GM18873 (cell line): ENCODE results near the gene ZMPSTE24.
"Not testable (repeated sequence)": the region's sequence is repeated elsewhere in the genome, so short reads cannot be mapped to it uniquely, and the experiment has no call there.

Experiments
- ATAC-seq: cut with Tn5 transposase; IDR thresholded peaks from one replicate; pipeline ENCODE4 v1.9.1; 2021; ENCODE audit warnings: mild to moderate bottlenecking, moderate library complexity, moderate number of reproducible peaks; ENCODE audit not compliant: unreplicated experiment, low FRiP score

ZMPSTE24 gene

DNA sequence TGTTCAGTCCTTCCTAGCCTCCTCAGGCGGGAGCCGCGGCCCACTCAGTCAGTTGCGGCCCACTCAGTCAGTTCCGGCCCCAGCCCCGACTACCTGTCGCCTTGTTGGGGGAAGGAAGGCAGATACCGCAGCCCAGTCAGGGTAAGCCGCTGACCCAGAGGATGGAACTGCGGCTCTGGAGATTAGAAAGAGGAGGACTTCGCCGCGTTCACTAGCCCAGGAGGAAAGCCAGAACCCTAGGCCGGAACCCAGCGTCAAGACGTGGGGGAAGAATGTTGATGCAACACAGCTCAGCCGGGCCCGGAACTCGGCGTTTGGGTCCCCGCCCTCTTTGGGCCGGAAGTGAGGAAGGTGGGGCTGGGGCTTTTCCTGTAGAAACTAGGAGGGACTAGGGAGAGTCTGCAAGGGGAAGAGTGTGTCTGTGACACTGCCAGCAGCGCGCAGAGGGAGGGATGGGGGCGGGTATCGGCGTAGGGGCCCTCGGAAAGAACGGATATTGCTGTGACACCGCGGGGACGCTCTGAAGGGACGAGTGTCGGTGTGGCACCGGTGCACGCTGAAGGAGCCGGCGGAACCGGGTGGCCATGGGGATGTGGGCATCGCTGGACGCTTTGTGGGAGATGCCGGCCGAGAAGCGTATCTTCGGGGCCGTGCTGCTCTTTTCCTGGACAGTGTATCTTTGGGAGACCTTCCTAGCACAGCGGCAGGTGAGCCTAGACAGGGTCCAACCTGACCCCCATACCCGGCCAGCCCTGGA lies at the start of gene ZMPSTE24:
Gene ZMPSTE24, plus strand, starts transcription at position 549 of the 757 bp plus-strand sequence. Its CDS starts 36 bp downstream, at position 585.
- peak; percentile 78 for ATAC-seq

DNA sequence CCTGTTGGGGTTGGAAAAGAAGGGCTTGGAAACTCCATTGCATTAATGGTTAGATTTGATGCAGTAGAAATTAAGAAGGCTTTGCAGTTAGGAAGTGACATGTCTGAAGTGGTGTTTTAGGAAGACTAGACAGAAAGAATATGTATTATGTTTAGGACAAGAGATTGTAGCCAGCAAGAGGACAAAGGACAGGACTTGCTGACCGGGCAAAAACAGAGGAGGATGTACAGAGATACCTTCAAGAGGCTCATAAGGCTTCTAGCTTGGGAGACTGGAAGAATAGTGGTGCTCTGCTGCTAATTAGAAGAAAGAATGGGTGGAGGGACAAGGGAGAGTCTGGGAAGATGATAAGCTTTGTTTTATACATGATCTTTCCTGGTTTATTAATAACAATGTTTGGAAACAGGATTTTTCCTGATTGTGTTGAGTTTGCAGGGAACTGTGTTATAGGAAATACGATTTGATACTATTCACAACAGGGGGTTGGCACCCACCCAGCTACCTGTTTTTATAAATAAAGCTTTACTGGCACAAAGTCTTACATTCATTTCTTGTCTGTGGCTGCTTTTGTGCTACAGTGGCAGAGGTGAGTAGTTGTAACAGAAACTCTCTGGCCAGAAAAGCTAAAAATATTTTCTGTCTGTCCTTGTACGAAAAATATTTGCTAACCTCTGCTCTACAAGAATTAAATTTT lies 47.4 kb upstream of the ZMPSTE24 start:
- ATAC-seq: no peak

DNA sequence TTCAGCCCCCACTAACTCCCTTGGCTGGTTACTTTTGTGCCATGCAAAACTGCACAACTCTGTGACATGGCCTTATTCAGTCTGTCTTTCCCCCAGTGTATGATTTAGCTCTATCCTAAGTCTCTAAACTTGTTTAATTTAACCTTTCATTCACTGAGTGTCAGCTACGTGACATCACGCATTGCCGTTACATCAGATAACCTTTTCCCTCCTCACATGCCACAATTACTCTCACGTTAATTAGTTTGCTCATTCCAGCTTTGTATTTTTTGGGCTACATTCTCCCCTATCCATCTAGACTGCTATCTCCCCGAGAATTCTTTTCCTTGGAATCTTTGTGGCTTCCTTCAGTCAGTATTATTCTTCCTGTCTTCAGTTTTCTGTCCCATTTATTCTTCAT lies 39.7 kb upstream of the ZMPSTE24 start:
- no peak for ATAC-seq

DNA sequence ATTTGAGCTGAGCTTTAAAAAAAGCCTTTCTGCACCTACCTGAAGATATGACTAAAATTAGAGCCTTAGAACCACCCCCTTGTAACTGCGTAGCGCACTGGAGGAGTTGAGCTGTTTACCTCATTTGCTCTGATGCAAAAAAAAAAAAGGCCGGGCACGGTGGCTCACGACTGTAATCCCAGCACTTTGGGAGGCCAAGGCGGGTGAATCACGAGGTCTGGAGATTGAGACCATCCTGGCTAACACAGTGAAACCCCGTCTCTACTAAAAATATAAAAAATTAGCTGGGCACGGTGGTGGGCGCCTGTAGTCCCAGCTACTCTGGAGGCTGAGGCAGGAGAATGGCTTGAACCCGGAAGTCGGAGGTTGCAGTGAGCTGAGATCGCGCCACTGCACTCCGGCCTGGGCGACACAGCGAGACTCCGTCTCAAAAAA lies 36.5 kb upstream of the ZMPSTE24 start:
- not testable (repeated sequence) for ATAC-seq

DNA sequence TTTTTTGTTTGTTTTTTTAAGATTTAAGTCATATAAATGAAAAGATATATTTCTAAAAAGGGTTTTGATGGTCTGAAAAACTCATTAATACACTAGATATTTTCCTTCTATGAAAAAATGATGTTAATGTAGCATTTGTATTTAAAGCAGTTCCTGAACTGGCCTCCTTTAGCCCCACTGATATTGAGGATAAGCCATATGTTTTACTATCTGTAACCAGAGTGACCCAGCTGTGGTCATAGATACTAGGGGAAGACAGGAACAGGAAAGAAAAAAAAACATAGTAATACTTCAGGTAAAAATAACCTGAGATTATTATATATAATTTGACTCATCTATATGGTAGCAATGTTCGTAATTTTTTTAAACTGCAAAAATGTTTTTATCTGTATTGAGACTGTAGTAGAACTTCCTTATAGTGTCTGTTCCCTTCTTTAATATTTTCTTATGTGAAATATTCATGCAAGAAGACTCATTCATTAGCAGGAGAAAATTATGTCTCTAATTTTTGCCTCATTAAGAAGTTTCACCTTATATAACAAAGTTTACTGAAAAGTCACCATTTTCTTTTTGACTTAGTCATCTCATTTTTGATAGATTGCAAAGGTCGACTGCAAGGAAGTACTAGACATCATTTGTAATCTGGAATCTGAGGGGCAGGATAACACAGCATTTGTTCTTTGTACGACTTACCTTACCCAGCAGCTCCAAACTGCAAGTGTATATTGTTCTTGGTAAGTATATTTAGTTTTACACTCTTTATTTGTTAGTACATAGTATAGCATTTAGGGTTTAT lies 35.9 kb upstream of the ZMPSTE24 start:
- no peak for ATAC-seq

GRCh38 chr1:40224040-40224439 lies 34.0 kb upstream of the ZMPSTE24 start:
- ATAC-seq: no peak

GRCh38 chr1:40226192-40226591 lies 31.8 kb upstream of the ZMPSTE24 start:
- no peak for ATAC-seq

- ATAC-seq: peak; percentile 94
These were observed 25.6 kb upstream of the ZMPSTE24 start for GRCh38 chr1:40232444-40232843.

GRCh38 chr1:40239626-40240025 lies 18.4 kb upstream of the ZMPSTE24 start:
- no peak for ATAC-seq

DNA sequence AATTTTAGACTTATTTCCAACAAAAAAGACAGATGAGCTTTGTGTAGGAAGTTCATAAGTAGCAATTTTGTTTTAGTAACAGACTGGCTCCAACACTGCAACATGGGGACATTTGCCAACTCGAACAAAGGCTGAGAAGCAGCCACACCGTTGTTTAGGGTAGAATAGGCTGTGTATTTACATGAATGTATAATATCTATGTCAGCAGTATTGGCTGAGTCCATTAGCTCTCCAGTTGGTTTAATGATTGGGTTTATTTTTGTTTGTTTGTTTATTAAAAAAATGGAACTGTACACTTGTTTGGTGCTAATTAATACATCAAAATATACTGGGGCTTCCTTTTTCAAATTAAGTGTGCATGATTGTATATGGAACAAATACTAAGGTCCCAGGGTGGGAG lies 17.6 kb upstream of the ZMPSTE24 start:
- no peak for ATAC-seq

- peak; percentile 8 for ATAC-seq
These were observed 16.7 kb upstream of the ZMPSTE24 start for GRCh38 chr1:40241362-40241761.

- ATAC-seq: no peak
These were observed 14.7 kb upstream of the ZMPSTE24 start for GRCh38 chr1:40243351-40243750.

DNA sequence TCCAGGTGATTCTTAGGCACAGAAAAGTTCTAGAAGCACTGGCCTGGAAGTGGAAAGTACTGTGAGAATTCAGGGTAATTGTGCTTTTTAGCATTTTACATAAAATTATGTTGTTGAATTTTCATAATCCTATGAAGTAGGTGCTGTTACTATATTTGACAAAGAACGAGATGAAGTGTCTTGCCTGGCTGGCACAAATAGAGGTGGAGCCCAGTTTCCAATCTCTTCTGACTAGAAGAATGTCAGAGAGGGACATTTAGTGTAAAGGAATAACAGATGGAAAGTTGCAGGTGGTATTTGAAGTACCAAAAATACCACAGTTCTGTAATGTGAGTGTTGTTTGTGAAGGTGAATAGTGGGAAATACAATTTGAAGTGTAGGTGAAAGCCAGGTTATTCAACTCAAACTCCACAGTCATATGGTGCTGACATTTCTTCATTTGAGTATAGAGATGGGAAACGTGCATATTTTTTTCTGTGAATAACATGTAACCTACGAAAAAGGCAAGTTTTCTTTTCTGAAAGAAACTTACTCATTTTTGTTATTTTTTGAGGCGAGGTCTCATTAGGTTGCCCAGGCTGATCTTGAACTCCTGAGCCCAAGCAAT lies 13.8 kb upstream of the ZMPSTE24 start:
- ATAC-seq: no peak

DNA sequence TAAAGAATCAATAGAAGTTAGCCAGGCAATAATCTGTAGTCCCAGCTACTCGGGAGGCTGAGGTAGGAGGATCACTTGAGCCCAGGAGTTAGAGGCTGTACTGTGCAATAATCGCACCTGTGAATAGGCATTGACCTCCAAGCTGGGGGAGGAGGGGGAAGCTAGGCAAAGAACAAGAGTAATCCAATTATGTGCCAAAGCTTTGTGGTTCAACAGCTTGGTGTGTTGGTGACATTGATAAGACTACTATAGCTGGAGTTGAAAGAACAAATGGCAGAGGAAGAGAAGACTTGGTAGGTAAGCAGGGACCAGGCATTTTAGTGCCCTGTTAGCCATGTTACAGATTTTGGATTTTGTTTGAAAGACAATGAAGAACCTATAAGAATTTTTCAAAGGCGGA lies 12.3 kb upstream of the ZMPSTE24 start:
- ATAC-seq: no peak

DNA sequence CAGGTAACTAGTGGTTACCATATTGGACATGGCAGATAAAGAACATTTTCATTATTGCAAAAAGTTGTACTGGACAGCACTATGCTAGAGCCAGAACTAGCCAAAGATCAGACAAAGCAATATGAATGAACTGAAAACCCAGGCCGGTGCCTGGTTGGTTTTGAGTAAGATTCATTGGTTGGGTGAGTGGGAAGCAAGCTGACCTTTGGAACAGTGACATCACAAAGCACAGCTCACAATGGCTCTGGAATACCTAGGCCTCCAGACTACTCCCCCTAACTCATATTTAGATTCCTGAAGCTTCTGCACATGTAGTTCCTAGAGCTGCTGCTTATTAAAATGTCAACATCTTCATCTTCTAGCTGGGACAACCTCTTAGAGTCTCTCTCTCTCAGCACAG lies 10.4 kb upstream of the ZMPSTE24 start, which contains the start of gene TMCO2:
Gene TMCO2, plus strand, starts transcription at position 283 of the 400 bp plus-strand sequence. Its CDS starts 57 bp downstream, at position 340.
- no peak for ATAC-seq

DNA sequence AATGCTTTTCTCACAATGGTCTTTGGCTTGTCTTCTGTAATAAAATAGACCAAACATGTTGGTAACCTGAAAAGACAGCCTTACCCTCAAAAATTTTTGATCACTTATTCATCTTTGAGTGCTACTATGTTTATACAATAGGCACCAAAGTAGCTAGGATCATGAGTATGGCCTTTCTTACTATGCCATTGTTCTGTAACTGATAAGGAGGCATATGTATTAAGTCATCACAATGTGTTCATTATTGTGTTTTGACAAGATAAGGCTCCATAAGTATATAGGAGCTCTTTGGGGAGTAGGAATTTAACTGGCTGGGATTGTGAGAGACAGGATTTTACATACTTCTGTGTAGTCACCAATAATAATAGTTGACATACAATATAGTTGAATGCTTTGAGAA lies 9.6 kb upstream of the ZMPSTE24 start:
- no peak for ATAC-seq

DNA sequence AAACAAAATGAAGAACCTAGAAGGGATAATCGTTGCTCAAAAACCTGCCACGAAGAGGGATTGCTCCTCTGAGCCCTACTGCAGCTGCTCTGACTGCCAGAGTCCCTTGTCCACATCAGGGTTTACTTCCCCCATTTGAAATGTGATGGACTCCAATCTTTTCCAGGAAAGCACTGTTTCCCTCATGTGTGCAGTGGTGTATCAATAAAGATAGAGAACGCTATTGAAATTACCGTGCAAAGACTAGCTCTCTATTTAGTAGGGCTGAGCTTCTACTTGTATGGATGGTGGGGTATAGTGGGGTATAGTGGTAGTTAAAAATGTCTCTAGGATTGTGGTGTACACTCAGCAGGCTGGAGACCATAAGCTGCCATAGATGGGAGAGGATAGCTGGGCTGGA lies 6.6 kb upstream of the ZMPSTE24 start:
- ATAC-seq: no peak

DNA sequence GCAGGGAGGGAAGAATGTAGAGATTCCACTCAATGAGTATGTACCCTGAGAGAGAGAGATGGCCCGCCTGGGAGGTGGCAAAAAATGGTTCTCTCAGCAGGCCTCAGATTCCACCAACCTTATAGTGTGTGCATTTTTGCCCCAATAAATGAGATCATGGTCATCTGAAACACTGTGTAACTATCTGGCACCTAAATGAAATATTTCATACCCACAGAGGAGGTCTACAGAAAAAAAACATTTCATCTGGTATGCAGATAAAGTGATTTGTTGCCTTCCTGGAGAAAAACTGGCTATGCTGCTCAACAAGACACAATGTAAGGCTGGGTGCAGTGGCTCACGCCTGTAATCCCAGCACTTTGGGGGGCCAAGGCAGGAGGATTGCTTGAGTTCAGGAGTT lies 5.4 kb upstream of the ZMPSTE24 start:
- ATAC-seq: no peak

- no peak for ATAC-seq
These were observed 2.8 kb upstream of the ZMPSTE24 start for GRCh38 chr1:40255231-40255630.

DNA sequence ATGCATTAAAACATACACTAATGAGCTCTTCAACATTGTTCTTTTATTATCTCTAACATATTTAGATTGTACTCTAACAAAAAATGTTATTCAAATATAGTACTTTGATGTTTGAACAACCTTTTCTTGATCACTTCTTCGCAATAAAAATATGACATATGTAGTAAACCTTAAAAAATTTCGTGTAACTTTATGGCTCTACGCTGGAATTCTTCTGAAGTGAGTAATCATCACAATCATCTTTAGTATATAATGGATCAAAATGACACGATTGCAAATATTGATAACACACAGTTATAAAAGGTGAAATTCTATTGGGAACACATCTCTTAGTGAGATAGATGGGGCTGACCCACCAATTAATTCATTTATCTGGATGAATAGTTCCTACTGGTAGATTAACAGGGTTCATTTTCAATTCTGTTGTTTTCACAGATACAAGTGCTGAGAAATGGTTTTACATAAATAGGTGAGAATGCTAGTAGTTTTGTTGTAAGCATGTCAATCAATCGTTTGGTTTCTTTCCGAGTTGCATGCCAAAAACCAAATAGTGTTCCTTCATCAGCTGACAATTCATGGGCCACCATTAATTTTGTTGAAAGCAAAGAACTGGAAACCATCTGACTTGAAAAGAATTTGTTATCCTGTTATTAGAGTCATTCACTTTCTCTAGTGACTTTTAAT lies 1.5 kb upstream of the ZMPSTE24 start:
- no peak for ATAC-seq
